Measurements from ENCODE around the gene SNX20. TPM values are rescaled to one million over a fixed set of nuclear protein-coding genes. Genes with fewer than 3 reads are reported as not detected.

The SNX20 gene
- total and polyA plus RNA-seq, 2 of the 13 experiments (the other 11 are each of a cell fraction or from before 2014, with no cell fraction given) = not detected

- TF ChIP-seq ZNF850 (CRISPR knock-in tag; conservative IDR thresholded peaks at IDR 0.05) (no peak), ZBTB33 (CRISPR knock-in tag; IDR thresholded peaks at IDR 0.05) (peak; percentile 33; the same call in 1 of the 2 replicates), HNF4G (IDR thresholded peaks at IDR 0.05; ENCODE audit: borderline replicate concordance, low read depth, low read length) (no peak), HNF4G (CRISPR knock-in tag; IDR thresholded peaks at IDR 0.05; ENCODE audit: borderline replicate concordance, low read depth) (no peak), NFYC (CRISPR knock-in tag; IDR thresholded peaks at IDR 0.05) (no peak), ARHGAP35 (CRISPR knock-in tag; IDR thresholded peaks at IDR 0.05; ENCODE audit: borderline replicate concordance) (no peak), RAD21 (CRISPR knock-in tag; IDR thresholded peaks at IDR 0.05) (peak; percentile 92), ZNF672 (CRISPR knock-in tag; IDR thresholded peaks at IDR 0.05) (no peak), ZNF121 (CRISPR knock-in tag; IDR thresholded peaks at IDR 0.05) (peak; percentile 96), ZNF136 (CRISPR knock-in tag; IDR thresholded peaks at IDR 0.05; ENCODE audit: low read depth) (0 out of 2 replicates have a peak, but pooled peaks have one; percentile 32), RFXAP (CRISPR knock-in tag; IDR thresholded peaks at IDR 0.05; ENCODE audit: borderline replicate concordance) (0 out of 2 replicates have a peak, but pooled peaks have one; percentile 6), LBX2 (CRISPR knock-in tag; IDR thresholded peaks at IDR 0.05; ENCODE audit: borderline replicate concordance) (no peak), ATF1 (CRISPR knock-in tag; IDR thresholded peaks at IDR 0.05) (no peak), KLF16 (CRISPR knock-in tag; IDR thresholded peaks at IDR 0.05) (peak in 1 of 2 experiments; percentile 58; a peak in 1 of 4 replicates), ELF1 (CRISPR knock-in tag; IDR thresholded peaks at IDR 0.05) (no peak), KLF6 (CRISPR knock-in tag; IDR thresholded peaks at IDR 0.05) (0 out of 2 replicates have a peak, but pooled peaks have one; percentile 44), BCL6 (CRISPR knock-in tag; IDR thresholded peaks at IDR 0.05) (peak; percentile 3; the same call in 1 of the 2 replicates), TRIM22 (IDR thresholded peaks at IDR 0.05) (no peak), ZBTB7B (CRISPR knock-in tag; IDR thresholded peaks at IDR 0.05) (peak; percentile 25; the same call in 1 of the 2 replicates)
- TF ChIP-seq, protein P1, sequence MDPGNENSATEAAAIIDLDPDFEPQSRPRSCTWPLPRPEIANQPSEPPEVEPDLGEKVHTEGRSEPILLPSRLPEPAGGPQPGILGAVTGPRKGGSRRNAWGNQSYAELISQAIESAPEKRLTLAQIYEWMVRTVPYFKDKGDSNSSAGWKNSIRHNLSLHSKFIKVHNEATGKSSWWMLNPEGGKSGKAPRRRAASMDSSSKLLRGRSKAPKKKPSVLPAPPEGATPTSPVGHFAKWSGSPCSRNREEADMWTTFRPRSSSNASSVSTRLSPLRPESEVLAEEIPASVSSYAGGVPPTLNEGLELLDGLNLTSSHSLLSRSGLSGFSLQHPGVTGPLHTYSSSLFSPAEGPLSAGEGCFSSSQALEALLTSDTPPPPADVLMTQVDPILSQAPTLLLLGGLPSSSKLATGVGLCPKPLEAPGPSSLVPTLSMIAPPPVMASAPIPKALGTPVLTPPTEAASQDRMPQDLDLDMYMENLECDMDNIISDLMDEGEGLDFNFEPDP (CRISPR knock-in tag; conservative IDR thresholded peaks at IDR 0.05) = no peak
- TF ChIP-seq, protein P2, sequence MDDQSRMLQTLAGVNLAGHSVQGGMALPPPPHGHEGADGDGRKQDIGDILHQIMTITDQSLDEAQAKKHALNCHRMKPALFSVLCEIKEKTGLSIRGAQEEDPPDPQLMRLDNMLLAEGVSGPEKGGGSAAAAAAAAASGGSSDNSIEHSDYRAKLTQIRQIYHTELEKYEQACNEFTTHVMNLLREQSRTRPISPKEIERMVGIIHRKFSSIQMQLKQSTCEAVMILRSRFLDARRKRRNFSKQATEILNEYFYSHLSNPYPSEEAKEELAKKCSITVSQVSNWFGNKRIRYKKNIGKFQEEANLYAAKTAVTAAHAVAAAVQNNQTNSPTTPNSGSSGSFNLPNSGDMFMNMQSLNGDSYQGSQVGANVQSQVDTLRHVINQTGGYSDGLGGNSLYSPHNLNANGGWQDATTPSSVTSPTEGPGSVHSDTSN (CRISPR knock-in tag; IDR thresholded peaks at IDR 0.05; ENCODE audit: borderline replicate concordance) = no peak
- TF ChIP-seq, protein P3, sequence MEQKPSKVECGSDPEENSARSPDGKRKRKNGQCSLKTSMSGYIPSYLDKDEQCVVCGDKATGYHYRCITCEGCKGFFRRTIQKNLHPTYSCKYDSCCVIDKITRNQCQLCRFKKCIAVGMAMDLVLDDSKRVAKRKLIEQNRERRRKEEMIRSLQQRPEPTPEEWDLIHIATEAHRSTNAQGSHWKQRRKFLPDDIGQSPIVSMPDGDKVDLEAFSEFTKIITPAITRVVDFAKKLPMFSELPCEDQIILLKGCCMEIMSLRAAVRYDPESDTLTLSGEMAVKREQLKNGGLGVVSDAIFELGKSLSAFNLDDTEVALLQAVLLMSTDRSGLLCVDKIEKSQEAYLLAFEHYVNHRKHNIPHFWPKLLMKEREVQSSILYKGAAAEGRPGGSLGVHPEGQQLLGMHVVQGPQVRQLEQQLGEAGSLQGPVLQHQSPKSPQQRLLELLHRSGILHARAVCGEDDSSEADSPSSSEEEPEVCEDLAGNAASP (CRISPR knock-in tag; IDR thresholded peaks at IDR 0.05; ENCODE audit: borderline replicate concordance) = peak; percentile 47; the same call in 1 of the 2 replicates
Observed at GRCh38 chr16:50665128-50665878, 15.8 kb downstream of the SNX20 start (continued).

Data from HepG2 (cell line).